MCF 10A (cell line): ENCODE measurements around the gene MSL2. TPM values are rescaled to one million over a fixed set of nuclear protein-coding genes. Genes with fewer than 3 reads are reported as not detected.
"Not testable (repeated sequence)": the region's sequence is repeated elsewhere in the genome, so short reads cannot be mapped to it uniquely, and the experiment has no call there.

Experiments used
- BruUV-seq: library from RNA; stranded (reverse); fragments of 400-500 nt; replicated peaks from 2 replicates; lab custom pipeline; 2021; lab: Mats Ljungman, UMichigan
- CTCF ChIA-PET: fragments of 300-600 bp; sonication (Branson Sonifier 250); formaldehyde crosslinking; extraction: SDS; loops from one replicate; lab custom pipeline; 2021; ENCODE audit warnings: antibody characterized with exemption, inconsistent platforms; lab: Yijun Ruan, JAX
- POLR2A ChIA-PET: fragments of 300-600, 350-650 bp; sonication (Branson Sonifier 250); formaldehyde crosslinking; extraction: SDS; loops from one replicate; lab custom pipeline; 2020; ENCODE audit warnings: antibody characterized with exemption, inconsistent platforms; lab: Yijun Ruan, JAX
- DNase-seq: peaks from one replicate; pipeline ENCODE4 v3.0.0-alpha.2; 2018; ENCODE audit not compliant: unreplicated experiment
- H3K27ac Mint-ChIP-seq: one replicate; pipeline ENCODE4 v1.8.0; 2022; ENCODE audit warnings: mild to moderate bottlenecking, low read depth, mixed read lengths; ENCODE audit not compliant: unreplicated experiment
- H3K27me3 Mint-ChIP-seq: one replicate; pipeline ENCODE4 v1.8.0; 2022; ENCODE audit warnings: mixed read lengths; ENCODE audit not compliant: insufficient read depth, unreplicated experiment
- H3K36me3 Mint-ChIP-seq: one replicate; pipeline ENCODE4 v1.8.0; 2022; ENCODE audit warnings: mild to moderate bottlenecking, moderate library complexity, mixed read lengths; ENCODE audit not compliant: insufficient read depth, unreplicated experiment
- H3K4me1 Mint-ChIP-seq: one replicate; pipeline ENCODE4 v1.8.0; 2022; ENCODE audit warnings: mixed read lengths; ENCODE audit not compliant: insufficient read depth, unreplicated experiment
- H3K4me3 Mint-ChIP-seq: one replicate; pipeline ENCODE4 v1.8.0; 2022; ENCODE audit warnings: mild to moderate bottlenecking, moderate library complexity, mixed read lengths; ENCODE audit not compliant: unreplicated experiment
- H3K9me3 Mint-ChIP-seq: one replicate; pipeline ENCODE4 v1.8.0; 2022; ENCODE audit warnings: mixed read lengths; ENCODE audit not compliant: unreplicated experiment
- intact Hi-C: fragments of 100-400 bp; cut with micrococcal nuclease; formaldehyde crosslinking; loops from 2 replicates; pipeline ENCODE4 v1.14.1; 2022
- total RNA-seq: library from RNA; stranded (reverse); gene quantifications from 2 replicates; pipeline ENCODE4 v1.2.3, GENCODE V29; 2022
- TF ChIP-seq, protein P1 (sequence below): fragments of 200-600 bp; IDR thresholded peaks from one replicate; pipeline ENCODE4 v1.8.0; 2022; ENCODE audit warnings: antibody characterized with exemption, mild to moderate bottlenecking; ENCODE audit not compliant: unreplicated experiment

The MSL2 gene
- total RNA-seq, 1 experiment from 2014 or later: 33.4 TPM

DNA sequence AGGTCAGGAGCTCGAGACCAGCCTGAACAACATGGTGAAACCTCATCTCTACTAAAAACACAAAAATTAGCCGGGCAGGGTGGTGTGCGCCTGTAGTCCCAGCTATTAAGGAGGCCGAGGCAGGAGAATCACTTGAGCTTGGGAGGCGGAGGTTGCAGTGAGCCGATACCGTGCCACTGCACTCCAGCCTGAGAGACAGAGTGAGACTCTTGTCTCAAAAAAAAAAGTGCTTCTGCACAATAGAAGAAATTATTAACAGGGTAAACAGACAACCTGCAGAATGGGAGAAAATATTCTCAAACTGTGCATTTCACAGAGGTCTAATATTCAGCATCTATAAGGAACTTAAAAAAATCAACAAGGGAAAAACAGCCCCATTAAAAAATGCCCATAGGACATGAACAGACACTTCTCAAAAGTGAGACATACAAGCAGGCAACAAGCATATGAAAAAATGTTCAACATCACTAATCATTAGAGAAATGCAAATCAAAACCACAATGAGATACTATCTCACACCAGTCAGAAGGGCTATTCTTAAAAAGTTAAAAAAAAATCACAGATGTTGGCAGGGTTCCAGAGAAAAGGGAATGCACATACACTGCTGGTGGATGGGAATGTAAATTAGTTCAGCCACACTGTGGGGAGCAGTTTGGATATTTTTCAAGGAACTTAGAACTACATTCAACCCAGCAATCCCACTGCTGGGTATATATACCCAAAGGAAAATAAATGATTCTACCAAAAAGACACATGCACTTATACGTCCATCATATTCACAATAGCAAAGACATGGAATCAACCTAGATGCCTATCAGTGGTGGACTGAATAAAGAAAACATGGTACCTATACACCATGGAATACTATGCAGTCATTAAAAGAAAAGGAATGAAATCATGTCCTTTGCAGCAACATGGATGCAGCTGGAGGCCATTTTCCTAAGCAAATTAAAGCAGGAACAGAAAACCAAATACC, 75.5 kb downstream of the MSL2 start:
- intact Hi-C loops: no loop called here
- CTCF ChIA-PET: interaction anchor here (0.7 kb wide), 1 partner anchor 65 kb away, joined by 3 read pairs; no protein-coding TSS in a partner anchor
- POLR2A ChIA-PET: interaction anchor here (1.0 kb wide), 1 partner anchor 12 kb away, joined by 5 read pairs; no protein-coding TSS in a partner anchor

DNA sequence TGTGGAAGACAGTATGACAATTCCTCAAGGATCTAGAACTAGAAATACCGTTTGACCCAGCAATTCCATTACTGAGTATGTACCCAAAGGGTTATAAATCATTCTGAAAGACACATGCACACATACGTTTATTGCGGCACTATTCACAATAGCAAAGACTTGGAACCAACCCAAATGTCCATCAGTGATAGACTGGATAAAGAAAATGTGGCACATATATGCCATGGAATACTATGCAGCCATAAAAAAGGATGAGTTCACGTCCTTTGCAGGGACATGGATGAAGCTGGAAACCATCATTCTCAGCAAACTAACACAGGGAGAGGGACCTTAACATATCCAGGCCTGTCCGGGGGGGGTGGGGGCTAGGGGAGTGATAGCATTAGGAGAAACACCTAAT, 76.4 kb downstream of the MSL2 start:
- H3K4me1 Mint-ChIP-seq, BruUV-seq, DNase-seq, intact Hi-C loops, H3K4me3 Mint-ChIP-seq, POLR2A ChIA-PET, H3K36me3 Mint-ChIP-seq, H3K27ac Mint-ChIP-seq, CTCF ChIA-PET, H3K27me3 Mint-ChIP-seq: not testable (repeated sequence)
- H3K9me3 Mint-ChIP-seq: peaks cover 20% of the 10 kb centered on the region

More for the DNA sequence above, 75.5 kb downstream of the MSL2 start:
- TF ChIP-seq, protein P1, sequence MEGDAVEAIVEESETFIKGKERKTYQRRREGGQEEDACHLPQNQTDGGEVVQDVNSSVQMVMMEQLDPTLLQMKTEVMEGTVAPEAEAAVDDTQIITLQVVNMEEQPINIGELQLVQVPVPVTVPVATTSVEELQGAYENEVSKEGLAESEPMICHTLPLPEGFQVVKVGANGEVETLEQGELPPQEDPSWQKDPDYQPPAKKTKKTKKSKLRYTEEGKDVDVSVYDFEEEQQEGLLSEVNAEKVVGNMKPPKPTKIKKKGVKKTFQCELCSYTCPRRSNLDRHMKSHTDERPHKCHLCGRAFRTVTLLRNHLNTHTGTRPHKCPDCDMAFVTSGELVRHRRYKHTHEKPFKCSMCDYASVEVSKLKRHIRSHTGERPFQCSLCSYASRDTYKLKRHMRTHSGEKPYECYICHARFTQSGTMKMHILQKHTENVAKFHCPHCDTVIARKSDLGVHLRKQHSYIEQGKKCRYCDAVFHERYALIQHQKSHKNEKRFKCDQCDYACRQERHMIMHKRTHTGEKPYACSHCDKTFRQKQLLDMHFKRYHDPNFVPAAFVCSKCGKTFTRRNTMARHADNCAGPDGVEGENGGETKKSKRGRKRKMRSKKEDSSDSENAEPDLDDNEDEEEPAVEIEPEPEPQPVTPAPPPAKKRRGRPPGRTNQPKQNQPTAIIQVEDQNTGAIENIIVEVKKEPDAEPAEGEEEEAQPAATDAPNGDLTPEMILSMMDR: no peak
- no peak for DNase-seq
- BruUV-seq: no TSS peak
- Mint-ChIP-seq H3K4me3 (no peak overlapping the region), H3K27ac (peak overlapping the region; percentile 12), H3K27me3 (no peaks in the 10 kb centered on the region), H3K4me1 (no peaks in the 10 kb centered on the region), H3K36me3 (peaks cover 3% of the 10 kb centered on the region), H3K9me3 (peaks cover 13% of the 10 kb centered on the region)

DNA sequence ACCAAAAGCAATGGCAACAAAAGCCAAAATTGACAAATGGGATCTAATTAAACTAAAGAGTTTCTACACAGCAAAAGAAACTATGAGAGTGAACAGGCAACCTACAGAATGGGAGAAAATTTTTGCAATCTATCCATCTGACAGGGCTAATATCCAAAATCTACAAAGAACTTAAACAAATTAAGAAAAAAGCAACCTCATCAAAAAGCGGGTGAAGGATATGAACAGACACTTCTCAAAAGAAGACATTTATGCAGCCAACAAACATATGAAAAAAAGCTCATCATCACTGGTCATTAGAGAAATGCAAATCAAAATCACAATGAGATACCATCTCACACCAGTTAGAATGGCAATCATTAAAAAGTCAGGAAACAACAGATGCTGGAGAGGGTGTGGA, 76.8 kb downstream of the MSL2 start:
- H3K4me1 Mint-ChIP-seq, CTCF ChIA-PET, POLR2A ChIA-PET, BruUV-seq, H3K4me3 Mint-ChIP-seq, DNase-seq, H3K27me3 Mint-ChIP-seq, H3K36me3 Mint-ChIP-seq, intact Hi-C loops, H3K27ac Mint-ChIP-seq: not testable (repeated sequence)
- H3K9me3 Mint-ChIP-seq: peaks cover 20% of the 10 kb centered on the region

DNA sequence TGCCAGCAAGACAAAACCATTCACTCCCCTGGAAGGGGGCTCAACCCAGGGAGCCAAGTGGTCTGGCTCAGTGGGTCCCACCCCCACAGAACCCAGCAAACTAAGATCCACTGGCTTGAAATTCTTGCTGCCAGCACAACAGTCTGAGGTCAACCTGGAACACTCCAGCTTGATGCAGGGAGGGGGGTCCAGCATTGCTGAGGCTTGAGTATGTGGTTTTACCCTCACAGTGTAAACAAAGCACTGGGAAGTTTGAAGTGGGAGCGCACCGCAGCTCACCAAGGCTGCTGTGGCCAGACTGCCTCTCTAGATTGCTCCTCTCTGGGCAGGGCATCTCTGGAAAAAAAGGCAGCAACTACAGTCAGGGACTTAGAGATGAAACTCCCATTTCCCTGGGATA, 81.7 kb downstream of the MSL2 start:
- H3K27me3 Mint-ChIP-seq: no peaks in the 10 kb centered on the region
- H3K9me3 Mint-ChIP-seq: peaks cover 20% of the 10 kb centered on the region
- H3K4me1 Mint-ChIP-seq: no peaks in the 10 kb centered on the region
- H3K27ac Mint-ChIP-seq: no peak overlapping the region
- CTCF ChIA-PET: no interaction called here
- DNase-seq: no peak
- intact Hi-C loops: no loop called here
- H3K36me3 Mint-ChIP-seq: peaks cover 8% of the 10 kb centered on the region
- POLR2A ChIA-PET: no interaction called here
- H3K4me3 Mint-ChIP-seq: no peak overlapping the region
- TF ChIP-seq, protein P1: no peak
- no TSS peak for BruUV-seq

DNA sequence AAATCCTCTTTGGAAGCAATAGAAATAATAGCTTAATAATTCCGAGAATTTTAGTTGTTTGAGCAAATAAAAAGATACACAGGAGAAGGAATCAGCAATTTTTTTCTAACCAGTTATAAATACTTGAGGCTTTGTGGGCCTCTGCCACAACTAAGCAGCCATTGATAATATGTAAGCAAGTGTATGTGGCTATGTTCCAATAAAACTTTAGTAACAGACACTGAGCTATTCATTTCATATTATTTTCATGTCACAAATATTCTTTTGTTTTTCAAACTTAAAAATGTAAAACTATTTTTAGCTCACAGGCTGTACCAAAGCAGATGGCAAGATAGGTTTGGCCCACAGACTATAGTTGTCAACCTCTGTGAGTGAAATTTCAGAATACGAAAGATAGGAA, 85.7 kb downstream of the MSL2 start:
- no peaks in the 10 kb centered on the region for H3K27me3 Mint-ChIP-seq
- intact Hi-C loops: no loop called here
- POLR2A ChIA-PET: no interaction called here
- no peak overlapping the region for H3K4me3 Mint-ChIP-seq
- no peak for DNase-seq
- TF ChIP-seq, protein P1: no peak
- no TSS peak for BruUV-seq
- CTCF ChIA-PET: interaction anchor here (0.6 to 2.0 kb wide), 4 partner anchors 23 to 144 kb away, joined by 3 to 4 read pairs (median 4); no protein-coding TSS in a partner anchor
- peaks cover 12% of the 10 kb centered on the region for H3K36me3 Mint-ChIP-seq
- no peaks in the 10 kb centered on the region for H3K4me1 Mint-ChIP-seq
- H3K27ac Mint-ChIP-seq: no peak overlapping the region
- H3K9me3 Mint-ChIP-seq: peaks cover 5% of the 10 kb centered on the region
